OCI-LY3 (cell line): ENCODE measurements around the gene C19orf25.

Experiments used
- H2AFZ ChIP-seq: fragments of 200-600, 300-600 bp; shearing (Covaris generic); 2 replicates; pipeline ENCODE4 v1.6.0; 2014; ENCODE audit warnings: antibody characterized with exemption, low read depth, low read length
- H3K27ac ChIP-seq: fragments of 200-600, 300-600 bp; sonication (generic); 2 replicates; pipeline ENCODE4 v1.5.1; 2014; ENCODE audit warnings: mild to moderate bottlenecking, low read length, moderate library complexity, mixed read lengths
- H3K27me3 ChIP-seq: fragments of 200-600, 300-600 bp; sonication (generic); 2 replicates; pipeline ENCODE4 v1.6.1; 2014; ENCODE audit warnings: low read depth, low read length, mixed read lengths
- H3K36me3 ChIP-seq: fragments of 200-600, 300-600 bp; sonication (generic); replicated peaks from 2 replicates; pipeline ENCODE3; 2014; ENCODE audit warnings: low read depth, low read length, mixed read lengths
- H3K4me1 ChIP-seq: fragments of 300-600, 200-600 bp; sonication (generic); 2 replicates; pipeline ENCODE4 v1.6.1; 2014; ENCODE audit warnings: low read length, mixed read lengths
- H3K4me2 ChIP-seq: fragments of 200-600, 300-600 bp; sonication (generic); 2 replicates; pipeline ENCODE4 v1.6.1; 2014; ENCODE audit warnings: low read length, mixed read lengths
- H3K4me3 ChIP-seq: fragments of 300-600, 200-600 bp; sonication (generic); 2 replicates; pipeline ENCODE4 v1.5.1; 2014; ENCODE audit warnings: antibody characterized with exemption, mild to moderate bottlenecking, low read length, moderate library complexity
- H3K79me2 ChIP-seq: fragments of 300-600, 200-600 bp; shearing (Covaris generic); 2 replicates; pipeline ENCODE4 v1.6.1; 2014; ENCODE audit warnings: mild to moderate bottlenecking, low read length, mixed read lengths
- H3K9ac ChIP-seq: fragments of 300-600, 200-600 bp; shearing (Covaris generic); 2 replicates; pipeline ENCODE4 v1.6.0; 2014; ENCODE audit warnings: mild to moderate bottlenecking, low read length, moderate library complexity
- H3K9me3 ChIP-seq: fragments of 200-600, 300-600 bp; shearing (Covaris generic); 2 replicates; pipeline ENCODE4 v1.6.1; 2014; ENCODE audit warnings: low read length, mixed read lengths; ENCODE audit not compliant: insufficient read depth
- H4K20me1 ChIP-seq: fragments of 200-600, 300-600 bp; sonication (generic); 2 replicates; pipeline ENCODE4 v1.6.1; 2016; ENCODE audit warnings: low read length, mixed read lengths; ENCODE audit not compliant: insufficient read depth
- CTCF ChIP-seq: fragments of 200-600, 300-600 bp; sonication (generic); IDR thresholded peaks from 2 replicates; pipeline ENCODE4 v1.5.1; 2014; ENCODE audit warnings: antibody characterized with exemption, low read length, low read depth
- EZH2phosphoT487 ChIP-seq: fragments of 200-600 bp; shearing (Covaris generic); IDR thresholded peaks from 2 replicates; pipeline ENCODE4 v1.6.1; 2018; ENCODE audit warnings: antibody characterized with exemption, mixed run types, low read depth

C19orf25 gene

GRCh38 chr19:1466461-1467214 is 12.4 kb downstream of the C19orf25 start:
- Histone ChIP-seq H4K20me1 (no peaks in the 10 kb centered on the region), H3K9me3 (no peaks in the 10 kb centered on the region), H3K79me2 (no peaks in the 10 kb centered on the region), H3K4me2 (no peak overlapping the region), H3K4me1 (no peaks in the 10 kb centered on the region), H2AFZ (no peak overlapping the region), H3K9ac (no peak overlapping the region), H3K27ac (no peak overlapping the region), H3K27me3 (no peaks in the 10 kb centered on the region), H3K4me3 (no peak overlapping the region), H3K36me3 (peaks cover 4% of the 10 kb centered on the region)
- TF ChIP-seq CTCF: no peak

GRCh38 chr19:1466018-1466460 is 13.0 kb downstream of the C19orf25 start:
- no peak for TF ChIP-seq CTCF
- TF ChIP-seq EZH2phosphoT487: no peak
- no peak overlapping the region for H3K4me3 ChIP-seq
- H3K9ac ChIP-seq: no peak overlapping the region
- H3K27me3 ChIP-seq: no peaks in the 10 kb centered on the region
- no peaks in the 10 kb centered on the region for H3K9me3 ChIP-seq
- H2AFZ ChIP-seq: no peak overlapping the region
- no peak overlapping the region for H3K27ac ChIP-seq
- peaks cover 4% of the 10 kb centered on the region for H3K36me3 ChIP-seq
- no peaks in the 10 kb centered on the region for H3K4me1 ChIP-seq
- no peaks in the 10 kb centered on the region for H4K20me1 ChIP-seq
- H3K79me2 ChIP-seq: no peaks in the 10 kb centered on the region
- no peak overlapping the region for H3K4me2 ChIP-seq

- H3K27ac ChIP-seq: no peak overlapping the region
- H3K27me3 ChIP-seq: no peaks in the 10 kb centered on the region
- no peak overlapping the region for H3K4me3 ChIP-seq
- no peak overlapping the region for H3K9ac ChIP-seq
- no peaks in the 10 kb centered on the region for H3K4me1 ChIP-seq
- H3K79me2 ChIP-seq: no peaks in the 10 kb centered on the region
- H3K4me2 ChIP-seq: no peak overlapping the region
- peaks cover 4% of the 10 kb centered on the region for H3K36me3 ChIP-seq
- no peak overlapping the region for H2AFZ ChIP-seq
- no peaks in the 10 kb centered on the region for H3K9me3 ChIP-seq
- TF ChIP-seq CTCF (no peak), EZH2phosphoT487 (no peak)
- no peaks in the 10 kb centered on the region for H4K20me1 ChIP-seq
These were observed 13.6 kb downstream of the C19orf25 start for GRCh38 chr19:1465191-1466016.

GRCh38 chr19:1461862-1462261 is 17.2 kb downstream of the C19orf25 start:
- H3K27ac ChIP-seq: no peak overlapping the region
- H3K9me3 ChIP-seq: no peaks in the 10 kb centered on the region
- no peak overlapping the region for H2AFZ ChIP-seq
- H3K4me2 ChIP-seq: no peak overlapping the region
- TF ChIP-seq EZH2phosphoT487 (no peak), CTCF (no peak)
- H4K20me1 ChIP-seq: peaks cover 3% of the 10 kb centered on the region; the same call in 1 of the 2 replicates
- H3K36me3 ChIP-seq: peaks cover 4% of the 10 kb centered on the region
- H3K4me3 ChIP-seq: no peak overlapping the region
- no peak overlapping the region for H3K9ac ChIP-seq
- H3K4me1 ChIP-seq: peaks cover 7% of the 10 kb centered on the region
- H3K79me2 ChIP-seq: no peaks in the 10 kb centered on the region
- no peaks in the 10 kb centered on the region for H3K27me3 ChIP-seq
